HL-60 (cell line): Measurements from ENCODE around the gene P2RX5.

Source experiments
- GABPA ChIP-seq: IDR thresholded peaks from 2 replicates; pipeline ENCODE4 v1.6.1; 2012; ENCODE audit warnings: low read depth
- POLR2AphosphoS5 ChIP-seq: IDR thresholded peaks from 2 replicates; pipeline ENCODE4 v1.6.1; 2012; ENCODE audit warnings: low read depth
- SPI1 ChIP-seq: IDR thresholded peaks from 2 replicates; pipeline ENCODE4 v1.6.1; 2012; ENCODE audit warnings: low read depth, mild to moderate bottlenecking, borderline replicate concordance
- TF ChIP-seq, protein P1 (sequence below): IDR thresholded peaks from one replicate; pipeline ENCODE4 v1.5.1; 2011; ENCODE audit warnings: low read length, control low read depth, inconsistent platforms; ENCODE audit not compliant: insufficient read depth
- TF ChIP-seq, protein P2 (sequence below): IDR thresholded peaks from 2 replicates; pipeline ENCODE4 v1.6.1; 2012; ENCODE audit warnings: low read depth; ENCODE audit not compliant: insufficient replicate concordance

DNA sequence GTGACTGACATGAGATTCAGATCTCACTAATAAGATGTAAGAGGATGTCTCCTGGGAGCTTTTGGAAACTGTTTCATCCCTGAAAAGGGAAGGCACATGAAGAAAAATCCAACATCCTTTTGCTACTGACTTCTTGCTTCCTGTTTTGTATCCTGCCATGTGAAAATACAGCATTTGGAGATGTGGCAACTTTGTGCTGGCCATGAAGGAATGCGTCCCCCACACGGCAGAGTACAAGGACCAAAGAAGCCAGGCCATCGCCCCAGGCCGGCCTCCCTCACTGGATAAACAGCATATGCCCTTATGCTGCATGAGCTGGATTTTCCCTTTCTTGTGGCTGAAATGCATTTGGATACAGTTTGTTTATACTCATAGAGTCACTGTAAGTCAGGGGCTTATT lies 22.2 kb upstream of the P2RX5 start:
- TF ChIP-seq, protein P1, sequence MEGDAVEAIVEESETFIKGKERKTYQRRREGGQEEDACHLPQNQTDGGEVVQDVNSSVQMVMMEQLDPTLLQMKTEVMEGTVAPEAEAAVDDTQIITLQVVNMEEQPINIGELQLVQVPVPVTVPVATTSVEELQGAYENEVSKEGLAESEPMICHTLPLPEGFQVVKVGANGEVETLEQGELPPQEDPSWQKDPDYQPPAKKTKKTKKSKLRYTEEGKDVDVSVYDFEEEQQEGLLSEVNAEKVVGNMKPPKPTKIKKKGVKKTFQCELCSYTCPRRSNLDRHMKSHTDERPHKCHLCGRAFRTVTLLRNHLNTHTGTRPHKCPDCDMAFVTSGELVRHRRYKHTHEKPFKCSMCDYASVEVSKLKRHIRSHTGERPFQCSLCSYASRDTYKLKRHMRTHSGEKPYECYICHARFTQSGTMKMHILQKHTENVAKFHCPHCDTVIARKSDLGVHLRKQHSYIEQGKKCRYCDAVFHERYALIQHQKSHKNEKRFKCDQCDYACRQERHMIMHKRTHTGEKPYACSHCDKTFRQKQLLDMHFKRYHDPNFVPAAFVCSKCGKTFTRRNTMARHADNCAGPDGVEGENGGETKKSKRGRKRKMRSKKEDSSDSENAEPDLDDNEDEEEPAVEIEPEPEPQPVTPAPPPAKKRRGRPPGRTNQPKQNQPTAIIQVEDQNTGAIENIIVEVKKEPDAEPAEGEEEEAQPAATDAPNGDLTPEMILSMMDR, result no peak
- TF ChIP-seq, protein P2, sequence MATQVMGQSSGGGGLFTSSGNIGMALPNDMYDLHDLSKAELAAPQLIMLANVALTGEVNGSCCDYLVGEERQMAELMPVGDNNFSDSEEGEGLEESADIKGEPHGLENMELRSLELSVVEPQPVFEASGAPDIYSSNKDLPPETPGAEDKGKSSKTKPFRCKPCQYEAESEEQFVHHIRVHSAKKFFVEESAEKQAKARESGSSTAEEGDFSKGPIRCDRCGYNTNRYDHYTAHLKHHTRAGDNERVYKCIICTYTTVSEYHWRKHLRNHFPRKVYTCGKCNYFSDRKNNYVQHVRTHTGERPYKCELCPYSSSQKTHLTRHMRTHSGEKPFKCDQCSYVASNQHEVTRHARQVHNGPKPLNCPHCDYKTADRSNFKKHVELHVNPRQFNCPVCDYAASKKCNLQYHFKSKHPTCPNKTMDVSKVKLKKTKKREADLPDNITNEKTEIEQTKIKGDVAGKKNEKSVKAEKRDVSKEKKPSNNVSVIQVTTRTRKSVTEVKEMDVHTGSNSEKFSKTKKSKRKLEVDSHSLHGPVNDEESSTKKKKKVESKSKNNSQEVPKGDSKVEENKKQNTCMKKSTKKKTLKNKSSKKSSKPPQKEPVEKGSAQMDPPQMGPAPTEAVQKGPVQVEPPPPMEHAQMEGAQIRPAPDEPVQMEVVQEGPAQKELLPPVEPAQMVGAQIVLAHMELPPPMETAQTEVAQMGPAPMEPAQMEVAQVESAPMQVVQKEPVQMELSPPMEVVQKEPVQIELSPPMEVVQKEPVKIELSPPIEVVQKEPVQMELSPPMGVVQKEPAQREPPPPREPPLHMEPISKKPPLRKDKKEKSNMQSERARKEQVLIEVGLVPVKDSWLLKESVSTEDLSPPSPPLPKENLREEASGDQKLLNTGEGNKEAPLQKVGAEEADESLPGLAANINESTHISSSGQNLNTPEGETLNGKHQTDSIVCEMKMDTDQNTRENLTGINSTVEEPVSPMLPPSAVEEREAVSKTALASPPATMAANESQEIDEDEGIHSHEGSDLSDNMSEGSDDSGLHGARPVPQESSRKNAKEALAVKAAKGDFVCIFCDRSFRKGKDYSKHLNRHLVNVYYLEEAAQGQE, result no peak
- TF ChIP-seq SPI1, result no peak
- no peak for TF ChIP-seq POLR2AphosphoS5
- TF ChIP-seq GABPA, result no peak
